Vagina (tissue), 2 donors: Measurements from ENCODE around the gene IL17C. TPM values are rescaled to one million over a fixed set of nuclear protein-coding genes. Genes with fewer than 3 reads are reported as not detected.

Experiments used
- DNase-seq, 2 donors: peaks; one replicate each; pipeline ENCODE4 v3.0.0-alpha.2; 2017; ENCODE audit errors: extremely low spot score in 2 of 2
- H3K27ac ChIP-seq: fragments of 200-600 bp; sonication (generic); one replicate; pipeline ENCODE4 v1.5.1; 2019
- H3K27me3 ChIP-seq: fragments of 200-600 bp; sonication (generic); one replicate; pipeline ENCODE4 v1.5.1; 2019
- H3K36me3 ChIP-seq, 2 donors: fragments of 200-600 bp; sonication (generic); one replicate each; pipeline ENCODE4 v1.5.1; 2017 to 2019
- H3K4me1 ChIP-seq: fragments of 200-600 bp; sonication (generic); one replicate; pipeline ENCODE4 v1.5.1; 2019
- H3K4me3 ChIP-seq, 2 donors: fragments of 200-600 bp; sonication (generic); 1 replicate in 1 of 2; 2 replicates in 1 of 2; pipeline ENCODE4 v1.5.1; 2016 to 2019
- H3K9me3 ChIP-seq: fragments of 200-600 bp; sonication (generic); one replicate; pipeline ENCODE4 v1.5.1; 2019
- POLR2A ChIP-seq, 2 donors: fragments of 450-650 bp; IDR thresholded peaks; one replicate each; pipeline ENCODE4 v1.6.1; 2017; ENCODE audit warnings: antibody characterized with exemption in 2 of 2, mild to moderate bottlenecking in 2 of 2, moderate library complexity in 2 of 2
- POLR2AphosphoS5 ChIP-seq, 2 donors: sonication (generic); formaldehyde crosslinking; IDR thresholded peaks; one replicate each; pipeline ENCODE4 v1.9.0; 2017; ENCODE audit warnings: antibody characterized with exemption in 2 of 2, mild to moderate bottlenecking in 2 of 2, low read depth in 1 of 2; ENCODE audit not compliant: insufficient read depth in 1 of 2
- intact Hi-C: fragments of 100-400 bp; cut with DNase I; formaldehyde crosslinking; loops from one replicate; pipeline ENCODE4 v1.15.1; 2023
- total RNA-seq: library from RNA; depleted of rRNA; stranded (reverse); fragments of >200 nt; gene quantifications from one replicate; pipeline ENCODE4 v1.2.3, GENCODE V29; 2016
- TF ChIP-seq, protein P1 (sequence below), 3 experiments: fragments of 450-650 bp in 2 of 3; fragments of 200-600 bp in 1 of 3; sonication (generic) in 1 of 3; IDR thresholded peaks; one replicate each; pipeline ENCODE4 v1.5.1; 2017 to 2019; ENCODE audit warnings: antibody characterized with exemption in 3 of 3, mild to moderate bottlenecking in 2 of 3, moderate library complexity in 2 of 3

Gene IL17C, protein sequence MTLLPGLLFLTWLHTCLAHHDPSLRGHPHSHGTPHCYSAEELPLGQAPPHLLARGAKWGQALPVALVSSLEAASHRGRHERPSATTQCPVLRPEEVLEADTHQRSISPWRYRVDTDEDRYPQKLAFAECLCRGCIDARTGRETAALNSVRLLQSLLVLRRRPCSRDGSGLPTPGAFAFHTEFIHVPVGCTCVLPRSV
- total RNA-seq, result not detected

DNA sequence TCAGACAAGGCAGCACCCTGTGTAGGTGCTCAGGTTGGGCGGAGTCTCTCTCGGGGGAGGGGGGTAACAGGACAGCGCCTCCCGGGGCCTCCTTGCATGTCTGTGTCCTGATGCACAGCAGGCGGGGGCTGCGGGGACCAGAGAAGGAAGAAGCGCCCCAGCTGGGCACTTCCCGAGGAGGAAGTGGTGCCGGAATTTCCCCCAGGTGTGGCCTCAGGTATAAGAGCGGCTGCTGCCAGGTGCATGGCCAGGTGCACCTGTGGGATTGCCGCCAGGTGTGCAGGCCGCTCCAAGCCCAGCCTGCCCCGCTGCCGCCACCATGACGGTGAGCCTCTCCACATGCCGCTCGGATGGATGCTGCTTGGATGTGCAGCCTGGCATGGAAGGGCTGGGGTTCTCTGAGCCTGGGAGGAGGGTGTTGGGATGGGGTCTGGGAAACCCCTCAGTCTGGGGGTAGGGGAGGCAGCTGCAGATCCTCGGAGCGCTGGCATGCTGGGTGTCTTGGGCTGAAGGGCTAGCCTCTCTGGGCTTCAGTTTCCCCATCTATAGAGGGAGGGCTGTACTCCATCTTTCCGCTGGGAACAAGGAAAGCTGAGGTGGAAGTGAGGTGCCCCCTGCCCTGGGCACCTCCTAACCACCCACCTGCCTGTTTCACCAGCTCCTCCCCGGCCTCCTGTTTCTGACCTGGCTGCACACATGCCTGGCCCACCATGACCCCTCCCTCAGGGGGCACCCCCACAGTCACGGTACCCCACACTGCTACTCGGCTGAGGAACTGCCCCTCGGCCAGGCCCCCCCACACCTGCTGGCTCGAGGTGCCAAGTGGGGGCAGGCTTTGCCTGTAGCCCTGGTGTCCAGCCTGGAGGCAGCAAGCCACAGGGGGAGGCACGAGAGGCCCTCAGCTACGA, at the start of gene IL17C:
TSS of gene IL17C (plus strand) at position 250 of the 908 bp plus-strand sequence. CDS start at position 320, 70 bp downstream.
- H3K36me3 ChIP-seq, result no peaks in the 10 kb centered on the region
- intact Hi-C loops, result no loop called here
- H3K4me3 ChIP-seq, result no peak within 1 kb of the TSS
- H3K4me1 ChIP-seq, result peaks cover 16% of the 10 kb centered on the region
- H3K27me3 ChIP-seq, result peaks cover 12% of the 10 kb centered on the region
- TF ChIP-seq, protein P1, sequence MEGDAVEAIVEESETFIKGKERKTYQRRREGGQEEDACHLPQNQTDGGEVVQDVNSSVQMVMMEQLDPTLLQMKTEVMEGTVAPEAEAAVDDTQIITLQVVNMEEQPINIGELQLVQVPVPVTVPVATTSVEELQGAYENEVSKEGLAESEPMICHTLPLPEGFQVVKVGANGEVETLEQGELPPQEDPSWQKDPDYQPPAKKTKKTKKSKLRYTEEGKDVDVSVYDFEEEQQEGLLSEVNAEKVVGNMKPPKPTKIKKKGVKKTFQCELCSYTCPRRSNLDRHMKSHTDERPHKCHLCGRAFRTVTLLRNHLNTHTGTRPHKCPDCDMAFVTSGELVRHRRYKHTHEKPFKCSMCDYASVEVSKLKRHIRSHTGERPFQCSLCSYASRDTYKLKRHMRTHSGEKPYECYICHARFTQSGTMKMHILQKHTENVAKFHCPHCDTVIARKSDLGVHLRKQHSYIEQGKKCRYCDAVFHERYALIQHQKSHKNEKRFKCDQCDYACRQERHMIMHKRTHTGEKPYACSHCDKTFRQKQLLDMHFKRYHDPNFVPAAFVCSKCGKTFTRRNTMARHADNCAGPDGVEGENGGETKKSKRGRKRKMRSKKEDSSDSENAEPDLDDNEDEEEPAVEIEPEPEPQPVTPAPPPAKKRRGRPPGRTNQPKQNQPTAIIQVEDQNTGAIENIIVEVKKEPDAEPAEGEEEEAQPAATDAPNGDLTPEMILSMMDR (IDR thresholded peaks at IDR 0.05), result no peak
- no peak for TF ChIP-seq POLR2AphosphoS5 (IDR thresholded peaks at IDR 0.05; ENCODE audit: insufficient read depth in 1 of 2, low read depth in 1 of 2)
- TF ChIP-seq POLR2A (IDR thresholded peaks at IDR 0.05), result no peak
- H3K27ac ChIP-seq, result no peak within 1 kb of the TSS
- DNase-seq, result no peak
- no peaks in the 10 kb centered on the region for H3K9me3 ChIP-seq

DNA sequence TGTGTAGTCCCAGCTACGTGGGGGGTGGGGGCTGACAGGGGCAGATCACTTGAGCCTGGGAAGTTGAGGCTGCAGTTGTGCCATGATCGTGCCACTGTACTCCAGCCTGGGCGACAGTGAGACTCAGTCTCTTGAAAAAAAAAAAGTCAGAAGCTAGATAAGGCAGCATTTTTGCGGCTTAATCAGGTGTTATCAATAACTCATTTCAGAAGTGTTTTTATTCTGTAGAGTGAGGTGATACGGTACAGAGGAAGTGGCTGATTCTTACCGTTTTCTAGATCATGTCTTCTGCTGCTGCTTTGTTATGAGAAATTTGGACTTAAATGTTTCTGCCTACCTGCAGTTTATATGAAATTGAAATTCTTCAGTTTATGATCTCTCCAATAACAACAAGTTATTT, 49.6 kb upstream of the IL17C start:
- H3K27ac ChIP-seq, result no peak overlapping the region
- no peaks in the 10 kb centered on the region for H3K9me3 ChIP-seq
- TF ChIP-seq POLR2A (IDR thresholded peaks at IDR 0.05) (no peak), POLR2AphosphoS5 (IDR thresholded peaks at IDR 0.05; ENCODE audit: insufficient read depth in 1 of 2, low read depth in 1 of 2) (no peak)
- TF ChIP-seq, protein P1 (IDR thresholded peaks at IDR 0.05), result no peak
- H3K27me3 ChIP-seq, result no peaks in the 10 kb centered on the region
- H3K4me3 ChIP-seq, result no peak overlapping the region
- H3K36me3 ChIP-seq, result peaks cover 0 to 31% of the 10 kb centered on the region in 2 donors
- intact Hi-C loops, result no loop called here
- DNase-seq, result no peak
- no peaks in the 10 kb centered on the region for H3K4me1 ChIP-seq

DNA sequence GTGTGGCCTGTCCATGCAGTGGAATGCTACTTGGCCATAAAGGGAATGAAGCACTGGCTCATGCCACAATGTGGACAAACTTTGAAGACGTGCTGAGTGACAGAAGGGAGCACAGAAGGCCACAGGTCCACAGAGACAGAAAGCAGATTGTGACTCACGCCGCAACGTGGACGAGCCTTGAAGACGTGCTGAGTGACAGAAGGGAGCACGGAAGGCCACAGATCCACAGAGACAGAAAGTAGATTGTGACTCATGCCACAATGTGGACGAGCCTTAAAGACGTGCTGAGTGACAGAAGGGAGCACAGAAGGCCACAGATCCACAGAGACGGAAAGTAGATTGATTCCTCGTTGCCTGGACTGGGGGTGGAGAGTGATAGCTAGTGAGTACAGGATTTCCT, 48.9 kb upstream of the IL17C start:
- Histone ChIP-seq H3K27me3 (no peaks in the 10 kb centered on the region), H3K36me3 (peaks cover 0 to 31% of the 10 kb centered on the region in 2 donors), H3K27ac (no peak overlapping the region), H3K4me3 (no peak overlapping the region), H3K9me3 (no peaks in the 10 kb centered on the region), H3K4me1 (no peaks in the 10 kb centered on the region)
- no peak for DNase-seq
- TF ChIP-seq POLR2AphosphoS5 (IDR thresholded peaks at IDR 0.05; ENCODE audit: insufficient read depth in 1 of 2, low read depth in 1 of 2) (no peak), POLR2A (IDR thresholded peaks at IDR 0.05) (no peak)
- TF ChIP-seq, protein P1 (IDR thresholded peaks at IDR 0.05), result no peak
- intact Hi-C loops, result no loop called here

DNA sequence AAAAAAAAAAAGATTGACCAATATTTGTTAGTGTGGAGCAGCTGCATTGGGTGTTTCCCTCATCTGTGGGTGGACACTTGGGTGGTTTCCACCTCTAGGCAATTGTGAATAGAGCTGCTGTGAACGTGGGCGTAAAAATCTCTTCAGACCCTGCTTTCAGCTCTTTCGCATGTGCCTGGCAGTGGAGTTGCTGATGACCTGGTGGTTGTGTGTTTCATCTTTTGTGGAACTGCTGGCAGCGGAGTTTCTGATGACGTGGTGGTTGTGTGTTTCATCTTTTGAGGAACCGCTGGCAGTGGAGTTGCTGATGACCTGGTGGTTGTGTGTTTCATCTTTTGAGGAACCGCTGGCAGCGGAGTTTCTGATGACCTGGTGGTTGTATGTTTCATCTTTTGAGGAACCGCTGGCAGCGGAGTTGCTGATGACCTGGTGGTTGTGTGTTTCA, 46.8 kb upstream of the IL17C start:
- Histone ChIP-seq H3K4me3 (no peak overlapping the region), H3K9me3 (no peaks in the 10 kb centered on the region), H3K27me3 (no peaks in the 10 kb centered on the region), H3K27ac (no peak overlapping the region), H3K36me3 (peaks cover 0 to 29% of the 10 kb centered on the region in 2 donors), H3K4me1 (no peaks in the 10 kb centered on the region)
- TF ChIP-seq, protein P1 (IDR thresholded peaks at IDR 0.05), result no peak
- TF ChIP-seq POLR2AphosphoS5 (IDR thresholded peaks at IDR 0.05; ENCODE audit: insufficient read depth in 1 of 2, low read depth in 1 of 2) (no peak), POLR2A (IDR thresholded peaks at IDR 0.05) (no peak)
- intact Hi-C loops, result no loop called here
- no peak for DNase-seq
